H9 (cell line): ENCODE results near the gene RPS14. TPM values are rescaled to one million over a fixed set of nuclear protein-coding genes. Genes with fewer than 3 reads are reported as not detected.

ENCODE experiments used
- DNase-seq: peaks from one replicate; pipeline ENCODE4 v3.0.0-alpha.2; 2017
- H2AFZ ChIP-seq: one replicate; pipeline ENCODE4 v1.6.1; 2013; ENCODE audit warnings: mild to moderate bottlenecking, low read length, control low read depth, moderate library complexity
- H2AK5ac ChIP-seq: 2 replicates; pipeline ENCODE4 v1.6.1; 2013; ENCODE audit warnings: low read length, control low read depth, mixed read lengths; ENCODE audit not compliant: insufficient read length
- H2BK120ac ChIP-seq: one replicate; pipeline ENCODE4 v1.6.1; 2013; ENCODE audit warnings: low read depth, mild to moderate bottlenecking, low read length, control low read depth, inconsistent platforms; ENCODE audit not compliant: poor library complexity, severe bottlenecking
- H2BK12ac ChIP-seq: 2 replicates; pipeline ENCODE4 v1.6.1; 2013; ENCODE audit warnings: low read length, control low read depth, mixed read lengths, low read depth; ENCODE audit not compliant: insufficient read length
- H2BK15ac ChIP-seq: 2 replicates; pipeline ENCODE4 v1.6.1; 2013; ENCODE audit warnings: low read depth, low read length, control low read depth
- H2BK20ac ChIP-seq: one replicate; pipeline ENCODE4 v1.6.1; 2013; ENCODE audit warnings: low read depth, mild to moderate bottlenecking, low read length, control low read depth, inconsistent platforms; ENCODE audit not compliant: poor library complexity, severe bottlenecking
- H2BK5ac ChIP-seq: 2 replicates; pipeline ENCODE4 v1.6.1; 2013; ENCODE audit warnings: low read length, control low read depth, mixed read lengths; ENCODE audit not compliant: insufficient read length
- H3K14ac ChIP-seq: 2 replicates; pipeline ENCODE4 v1.6.1; 2013; ENCODE audit warnings: low read length, control low read depth; ENCODE audit not compliant: insufficient read depth
- H3K18ac ChIP-seq: 2 replicates; pipeline ENCODE4 v1.6.1; 2013; ENCODE audit warnings: low read depth, mild to moderate bottlenecking, mixed read lengths, low read length, control low read depth; ENCODE audit not compliant: insufficient read length
- H3K23ac ChIP-seq: 2 replicates; pipeline ENCODE4 v1.6.1; 2013; ENCODE audit warnings: low read length, control low read depth, mixed read lengths, low read depth; ENCODE audit not compliant: insufficient read length
- H3K23me2 ChIP-seq: 2 replicates; pipeline ENCODE4 v1.6.1; 2013; ENCODE audit warnings: low read depth, mild to moderate bottlenecking, mixed read lengths, low read length, control low read depth; ENCODE audit not compliant: insufficient read length, poor library complexity, severe bottlenecking
- H3K27ac ChIP-seq: 2 replicates; pipeline ENCODE4 v1.5.1; 2013; ENCODE audit warnings: low read length, control low read depth, mixed read lengths, low read depth; ENCODE audit not compliant: insufficient read length
- H3K27me3 ChIP-seq: 2 replicates; pipeline ENCODE4 v1.6.1; 2013; ENCODE audit warnings: low read length, control low read depth, inconsistent platforms; ENCODE audit not compliant: insufficient read depth
- H3K4ac ChIP-seq: 2 replicates; pipeline ENCODE4 v1.6.1; 2013; ENCODE audit warnings: low read depth, mild to moderate bottlenecking, control low read depth, inconsistent platforms, low read length, moderate library complexity
- H3K4me1 ChIP-seq: 2 replicates; pipeline ENCODE4 v1.6.1; 2013; ENCODE audit warnings: low read length, control low read depth, inconsistent platforms; ENCODE audit not compliant: insufficient read depth
- H3K4me2 ChIP-seq: 2 replicates; pipeline ENCODE4 v1.6.1; 2013; ENCODE audit warnings: low read length, control low read depth, mixed read lengths; ENCODE audit not compliant: insufficient read length, insufficient read depth
- H3K56ac ChIP-seq: 2 replicates; pipeline ENCODE4 v1.6.1; 2013; ENCODE audit warnings: low read depth, mild to moderate bottlenecking, mixed read lengths, low read length, control low read depth; ENCODE audit not compliant: insufficient read length
- H3K79me1 ChIP-seq: 2 replicates; pipeline ENCODE4 v1.6.1; 2013; ENCODE audit warnings: low read depth, mild to moderate bottlenecking, moderate library complexity, low read length, control low read depth, inconsistent platforms; ENCODE audit not compliant: insufficient read depth, poor library complexity, severe bottlenecking
- H3K79me2 ChIP-seq: 2 replicates; pipeline ENCODE4 v1.6.1; 2013; ENCODE audit warnings: low read length, control low read depth, inconsistent platforms; ENCODE audit not compliant: insufficient read depth
- H3K9ac ChIP-seq: 2 replicates; pipeline ENCODE4 v1.6.1; 2013; ENCODE audit warnings: low read length, control low read depth, mixed read lengths; ENCODE audit not compliant: insufficient read length; ENCODE audit errors: extremely low read depth
- H3K9me3 ChIP-seq: one replicate; pipeline ENCODE4 v1.6.1; 2013; ENCODE audit warnings: low read depth, low read length, inconsistent platforms; ENCODE audit not compliant: control insufficient read depth
- H3T11ph ChIP-seq: one replicate; pipeline ENCODE4 v1.6.1; 2013; ENCODE audit warnings: mild to moderate bottlenecking, low read length, control low read depth, inconsistent platforms
- H4K20me1 ChIP-seq: one replicate; pipeline ENCODE4 v1.6.1; 2013; ENCODE audit not compliant: control insufficient read depth, insufficient read length, insufficient read depth
- H4K5ac ChIP-seq: 2 replicates; pipeline ENCODE4 v1.6.1; 2013; ENCODE audit warnings: low read depth, mild to moderate bottlenecking, mixed read lengths, low read length, control low read depth; ENCODE audit not compliant: insufficient read length
- H4K8ac ChIP-seq: replicated peaks from 2 replicates; pipeline ENCODE4 v1.6.1; 2013; ENCODE audit warnings: low read length, control low read depth, mixed read lengths, low read depth; ENCODE audit not compliant: insufficient read length
- H4K91ac ChIP-seq: 2 replicates; pipeline ENCODE4 v1.6.1; 2013; ENCODE audit warnings: low read depth, mild to moderate bottlenecking, moderate library complexity, mixed read lengths, low read length, control low read depth; ENCODE audit not compliant: insufficient read length
- H3K27ac Mint-ChIP-seq, 3 experiments: 2 replicates in 2 of 3; 3 replicates in 1 of 3; pipeline ENCODE4 v1.8.0; 2020 to 2021; ENCODE audit warnings: mixed read lengths in 3 of 3, mild to moderate bottlenecking in 1 of 3, moderate library complexity in 1 of 3
- H3K27me3 Mint-ChIP-seq: 2 replicates; pipeline ENCODE4 v1.8.0; 2021; ENCODE audit warnings: low read depth, mild to moderate bottlenecking, moderate library complexity, mixed read lengths
- H3K36me3 Mint-ChIP-seq, 3 experiments: 2 replicates in 2 of 3; 3 replicates in 1 of 3; pipeline ENCODE4 v1.8.0; 2020 to 2021; ENCODE audit warnings: low read depth in 3 of 3, mixed read lengths in 3 of 3; ENCODE audit not compliant: insufficient read depth in 1 of 3
- H3K4me1 Mint-ChIP-seq, 2 experiments: 2 replicates each; pipeline ENCODE4 v1.8.0; 2020; ENCODE audit warnings: mixed read lengths in 2 of 2
- H3K4me3 Mint-ChIP-seq, 2 experiments: 2 replicates in 1 of 2; 3 replicates in 1 of 2; pipeline ENCODE4 v1.8.0; 2020 to 2021; ENCODE audit warnings: mild to moderate bottlenecking in 2 of 2, mixed read lengths in 2 of 2, moderate library complexity in 1 of 2
- H3K9me3 Mint-ChIP-seq, 2 experiments: 2 replicates in 1 of 2; 3 replicates in 1 of 2; pipeline ENCODE4 v1.8.0; 2020; ENCODE audit warnings: mild to moderate bottlenecking in 2 of 2, mixed read lengths in 2 of 2, moderate library complexity in 1 of 2
- CTCF ChIP-seq: fragments of 200-600 bp; sonication (generic); conservative IDR thresholded peaks from 3 replicates; pipeline ENCODE4 v1.8.0; 2021; ENCODE audit warnings: antibody characterized with exemption, mild to moderate bottlenecking
- WGBS: extraction: QIAGEN DNeasy Blood & Tissue Kit; methylation state at CpG from one replicate; pipeline ENCODE4 v1.1.7; 2013; ENCODE audit warnings: missing lambda C conversion rate, low lambda C conversion rate, mixed read lengths; ENCODE audit not compliant: insufficient read length; ENCODE audit errors: extremely low coverage; 5-methylcytosine and 5-hydroxymethylcytosine counted together
- total RNA-seq: library from RNA; stranded (reverse); gene quantifications from 2 replicates; pipeline ENCODE4 v1.2.1, GENCODE V29; 2021

Gene RPS14
- total RNA-seq, 1 experiment from 2014 or later, result 2,533 TPM

DNA sequence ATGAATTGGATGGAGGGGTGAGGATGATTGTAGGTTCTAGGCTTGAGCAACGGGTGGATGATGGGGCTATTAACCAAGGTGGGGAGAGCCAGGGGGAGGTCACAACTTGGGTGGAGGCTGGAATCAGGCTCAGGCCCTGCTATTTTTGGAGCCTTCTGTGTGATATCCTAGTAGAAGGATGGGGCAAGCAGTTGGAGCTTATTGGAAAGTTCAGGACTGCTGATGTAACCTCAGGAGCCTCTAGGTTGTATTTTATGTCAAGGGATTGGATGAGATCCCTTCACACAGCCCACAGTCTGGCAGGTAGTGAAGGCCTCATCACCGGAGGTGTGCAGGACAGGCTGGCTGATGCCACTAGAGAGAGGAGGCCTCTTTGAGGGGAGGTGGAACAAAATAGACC lies 11.2 kb upstream of the RPS14 start:
- H4K5ac ChIP-seq, result no peak overlapping the region
- peaks cover 3% of the 10 kb centered on the region; the same call in 1 of the 2 replicates for H3K4me1 ChIP-seq
- peak overlapping the region; percentile 45 to 62 (median 53); a peak in 5 of 7 replicates for H3K27ac Mint-ChIP-seq
- peak overlapping the region in 1 of 2 experiments; percentile 35; a peak in 2 of 5 replicates for H3K4me3 Mint-ChIP-seq
- H3K27ac ChIP-seq, result no peak overlapping the region
- H3K27me3 ChIP-seq, result no peaks in the 10 kb centered on the region
- H2BK20ac ChIP-seq, result no peak overlapping the region
- H3K23ac ChIP-seq, result no peak overlapping the region
- no peaks in the 10 kb centered on the region for H4K20me1 ChIP-seq
- no peak for TF ChIP-seq CTCF
- H2BK15ac ChIP-seq, result no peak overlapping the region
- H3K79me2 ChIP-seq, result no peaks in the 10 kb centered on the region
- H3K18ac ChIP-seq, result no peak overlapping the region
- H3K79me1 ChIP-seq, result no peaks in the 10 kb centered on the region
- no CpG with 5 or more reads among the region's 2 CpGs for WGBS
- no peak overlapping the region for H3T11ph ChIP-seq
- no peak overlapping the region for H2BK12ac ChIP-seq
- no peak overlapping the region for H2AFZ ChIP-seq
- H3K4me1 Mint-ChIP-seq, result peaks cover 50 to 51% of the 10 kb centered on the region in 2 experiments
- H3K9ac ChIP-seq, result no peak overlapping the region
- no peak overlapping the region for H2AK5ac ChIP-seq
- H3K4ac ChIP-seq, result no peak overlapping the region
- no peak overlapping the region for H3K4me2 ChIP-seq
- H3K36me3 Mint-ChIP-seq, result no peaks in the 10 kb centered on the region
- H3K9me3 ChIP-seq, result no peaks in the 10 kb centered on the region
- no peak overlapping the region for H2BK120ac ChIP-seq
- no peaks in the 10 kb centered on the region; the same call in 1 of the 2 replicates for H3K27me3 Mint-ChIP-seq
- H3K9me3 Mint-ChIP-seq, result no peaks in the 10 kb centered on the region
- H3K56ac ChIP-seq, result no peak overlapping the region
- H3K14ac ChIP-seq, result no peak overlapping the region
- H3K23me2 ChIP-seq, result no peaks in the 10 kb centered on the region
- no peak for DNase-seq
- no peak overlapping the region for H4K91ac ChIP-seq
- no peak overlapping the region for H4K8ac ChIP-seq
- H2BK5ac ChIP-seq, result no peak overlapping the region
